Measurements from ENCODE around the gene ZNF783. TPM values are rescaled to one million over a fixed set of nuclear protein-coding genes. Genes with fewer than 3 reads are reported as not detected.

ZNF783 gene
- total and polyA plus RNA-seq, 9 of the 15 experiments (the other 6 are each of a cell fraction or from before 2014, with no cell fraction given), result 0.66 to 11.2 (median 5.4) TPM

DNA sequence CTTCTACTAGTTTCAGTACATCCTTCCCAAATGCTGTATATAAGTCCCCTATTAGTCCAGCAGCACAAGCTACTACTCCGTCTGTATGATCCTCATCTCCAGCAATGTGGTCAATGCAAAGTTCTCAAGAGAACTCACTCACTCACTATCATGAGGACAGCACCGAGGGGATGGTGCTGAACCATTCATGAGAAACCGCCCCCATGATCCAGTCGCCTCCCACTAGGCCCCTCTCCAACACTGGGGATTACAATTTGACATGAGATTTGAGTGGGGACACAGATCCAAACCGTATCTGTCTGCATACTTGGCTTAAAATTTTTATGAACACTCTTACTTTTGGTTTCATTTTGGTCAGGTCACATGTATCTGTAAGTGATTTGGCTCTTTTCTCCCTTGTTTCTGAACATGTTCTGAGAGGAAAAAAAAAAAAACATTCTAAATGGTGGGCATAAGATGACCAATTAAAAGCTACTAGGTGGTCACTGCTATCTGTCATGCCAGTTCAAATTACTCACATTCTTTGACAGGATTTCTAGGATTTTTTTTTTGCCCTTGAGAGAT, 60.1 kb downstream of the ZNF783 start:
- Histone ChIP-seq H3K36me3 (ENCODE audit: control insufficient read depth, insufficient read depth, low read length) (no peaks in the 10 kb centered on the region), H3K4me2 (ENCODE audit: insufficient read depth, low read length) (peak overlapping the region; percentile 86), H4K20me1 (replicated peaks; ENCODE audit: control insufficient read depth, insufficient read depth, low read length) (no peaks in the 10 kb centered on the region), H3K9me3 (replicated peaks; ENCODE audit: control insufficient read depth, insufficient read depth, low read depth, low read length) (no peaks in the 10 kb centered on the region), H3K4me3 (peak overlapping the region; percentile 30), H3K4me1 (replicated peaks in 1 of 2; ENCODE audit: control insufficient read depth in 2 of 2, insufficient read depth in 2 of 2, low read length in 2 of 2) (no peaks in the 10 kb centered on the region; a peak in 2 of 5 replicates), H3K27ac (ENCODE audit: extremely low read depth, low read depth, low read length) (peak overlapping the region; percentile 33), H2AFZ (ENCODE audit: low read depth, low read length) (peak overlapping the region; percentile 83), H3K27me3 (ENCODE audit: control insufficient read depth in 2 of 2, insufficient read depth in 2 of 2, low read length in 2 of 2) (peaks cover 0 to 14% of the 10 kb centered on the region in 2 experiments; a peak in 1 of 5 replicates), H3K9ac (ENCODE audit: insufficient read depth in 1 of 2, low read depth in 2 of 2, low read length in 2 of 2) (peak overlapping the region; percentile 53 to 55; a peak in 3 of 4 replicates), H3K79me2 (ENCODE audit: control insufficient read depth, insufficient read depth, low read length) (no peaks in the 10 kb centered on the region), H3K9me1 (ENCODE audit: control insufficient read depth, insufficient read depth, low read length) (no peaks in the 10 kb centered on the region)
- in situ Hi-C loops (cut with MboI), result no loop called here
- DNase-seq (ENCODE audit: extremely low read depth in 1 of 4, low spot score in 3 of 4) (peak in 1 of 4 experiments; percentile 62), ATAC-seq (peak; percentile 71), FAIRE-seq (peak; percentile 72)
- intact Hi-C loops (cut with micrococcal nuclease), result no loop called here
- BruUV-seq (replicated peaks), result no TSS peak
- CTCF ChIA-PET (ENCODE audit: low intra/inter-chr PET ratio), result interaction anchor here (0.7 kb wide), 1 partner anchor 140 kb away, joined by 3 read pairs; no protein-coding TSS in a partner anchor
- POLR2A ChIA-PET, result interaction anchor here (0.8 to 1.4 kb wide), 4 partner anchors 12 to 43 kb away, joined by 3 to 4 read pairs (median 3); no protein-coding TSS in a partner anchor
- 2% methylated on average over 5 of the region's 5 CpGs for WGBS (ENCODE audit: insufficient coverage, low coverage, missing lambda C conversion rate)
- TF ChIP-seq XRCC3 (IDR thresholded peaks at IDR 0.05), result no peak
- TF ChIP-seq CTCF (IDR thresholded peaks at IDR 0.05 in 2 of 3, conservative IDR thresholded peaks at IDR 0.05 in 1 of 3; ENCODE audit: insufficient read depth in 2 of 3, low read depth in 1 of 3, low read length in 3 of 3), result no peak
- peak; percentile 53 for TF ChIP-seq DPF2 (IDR thresholded peaks at IDR 0.05)
- TF ChIP-seq ILK (tag; IDR thresholded peaks at IDR 0.05; ENCODE audit: borderline replicate concordance, low read depth), result no peak
- TF ChIP-seq CC2D1A (IDR thresholded peaks at IDR 0.05), result 0 out of 2 replicates have a peak, but pooled peaks have one; percentile 16
- TF ChIP-seq TRIM28 (IDR thresholded peaks at IDR 0.05), result peak; percentile 28; the same call in 1 of the 2 replicates
- 0 out of 2 replicates have a peak, but pooled peaks have one; percentile 45 for TF ChIP-seq SUPT5H (IDR thresholded peaks at IDR 0.05)
- TF ChIP-seq MAFG (tag; conservative IDR thresholded peaks at IDR 0.05), result peak; percentile 28; the same call in 1 of the 2 replicates
- TF ChIP-seq, protein P1, sequence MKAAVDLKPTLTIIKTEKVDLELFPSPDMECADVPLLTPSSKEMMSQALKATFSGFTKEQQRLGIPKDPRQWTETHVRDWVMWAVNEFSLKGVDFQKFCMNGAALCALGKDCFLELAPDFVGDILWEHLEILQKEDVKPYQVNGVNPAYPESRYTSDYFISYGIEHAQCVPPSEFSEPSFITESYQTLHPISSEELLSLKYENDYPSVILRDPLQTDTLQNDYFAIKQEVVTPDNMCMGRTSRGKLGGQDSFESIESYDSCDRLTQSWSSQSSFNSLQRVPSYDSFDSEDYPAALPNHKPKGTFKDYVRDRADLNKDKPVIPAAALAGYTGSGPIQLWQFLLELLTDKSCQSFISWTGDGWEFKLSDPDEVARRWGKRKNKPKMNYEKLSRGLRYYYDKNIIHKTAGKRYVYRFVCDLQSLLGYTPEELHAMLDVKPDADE (conservative IDR thresholded peaks at IDR 0.05; ENCODE audit: control insufficient read depth, low read depth, low read length), result no peak
- TF ChIP-seq BRF1 (IDR thresholded peaks at IDR 0.05; ENCODE audit: borderline replicate concordance, extremely low read depth, insufficient read length), result no peak
- TF ChIP-seq FOXM1 (IDR thresholded peaks at IDR 0.05; ENCODE audit: low read depth), result peak; percentile 52
- TF ChIP-seq FOXM1 (CRISPR knock-in tag; IDR thresholded peaks at IDR 0.05; ENCODE audit: low read depth), result no peak
- TF ChIP-seq HDAC2 (IDR thresholded peaks at IDR 0.05), result no peak
- no peak for TF ChIP-seq ZNF217 (CRISPR knock-in tag; IDR thresholded peaks at IDR 0.05)
- peak; percentile 47; the same call in 1 of the 2 replicates for TF ChIP-seq NKRF (IDR thresholded peaks at IDR 0.05; ENCODE audit: borderline replicate concordance)
- no peak for TF ChIP-seq GATA2 (CRISPR knock-in tag; IDR thresholded peaks at IDR 0.05)
- no peak for TF ChIP-seq ZNF384 (IDR thresholded peaks at IDR 0.05; ENCODE audit: low read depth, low read length)
- TF ChIP-seq L3MBTL2 (IDR thresholded peaks at IDR 0.05), result 0 out of 2 replicates have a peak, but pooled peaks have one; percentile 25
